ENCODE data around the gene PDIA5.
A peak's percentile ranks its signal among the peaks of the same experiment; 100 is the strongest.

The PDIA5 gene

GRCh38 chr3:123066896-123067688 lies at the start of gene PDIA5:
Gene PDIA5 (plus strand): TSS chr3:123067025. CDS start chr3:123067165, 140 bp downstream.
- peak; percentile 61 to 73 (median 69) for DNase-seq (ENCODE audit: low read depth in 3 of 3)

DNA sequence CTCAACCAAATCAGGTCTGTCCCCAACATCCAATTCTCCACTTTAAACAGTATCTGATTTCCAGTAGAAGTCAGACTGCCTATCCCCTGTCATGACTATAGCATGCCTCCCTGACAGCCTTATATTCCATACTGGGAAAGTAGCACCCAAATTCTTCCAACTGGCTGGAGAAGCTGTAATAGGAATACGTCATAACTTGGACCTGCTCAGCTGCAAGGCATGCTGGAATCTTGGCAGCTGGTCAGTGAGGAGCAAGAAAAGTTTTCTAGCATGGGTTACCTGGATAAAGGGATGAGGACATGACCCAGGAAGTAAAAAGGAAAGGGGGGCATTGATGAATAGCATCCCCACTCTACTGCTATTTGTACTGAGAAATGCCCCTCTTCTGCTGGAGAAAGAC lies 48.1 kb upstream of the PDIA5 start:
- no peak for DNase-seq (ENCODE audit: low read depth in 3 of 3)

DNA sequence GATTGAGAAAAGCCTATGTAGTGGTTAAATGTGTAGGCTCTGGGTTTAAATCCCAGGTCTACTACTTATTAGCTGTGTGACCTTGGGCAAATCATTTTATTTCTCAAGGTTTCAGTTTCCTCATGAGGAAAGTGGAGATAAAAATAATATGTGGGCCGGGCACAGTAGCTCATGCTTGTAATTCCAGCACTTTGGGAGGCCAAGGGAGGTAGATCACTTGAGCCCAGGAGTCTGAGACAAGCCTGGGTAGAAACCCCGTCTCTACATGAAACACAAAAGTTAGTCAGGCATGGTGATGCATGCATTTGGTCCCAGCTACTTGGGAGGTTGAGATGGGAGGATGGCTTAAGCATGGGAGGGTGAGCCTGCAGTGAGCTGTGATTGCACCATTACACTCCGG lies 47.7 kb upstream of the PDIA5 start:
- DNase-seq (ENCODE audit: low read depth in 3 of 3) = no peak

DNA sequence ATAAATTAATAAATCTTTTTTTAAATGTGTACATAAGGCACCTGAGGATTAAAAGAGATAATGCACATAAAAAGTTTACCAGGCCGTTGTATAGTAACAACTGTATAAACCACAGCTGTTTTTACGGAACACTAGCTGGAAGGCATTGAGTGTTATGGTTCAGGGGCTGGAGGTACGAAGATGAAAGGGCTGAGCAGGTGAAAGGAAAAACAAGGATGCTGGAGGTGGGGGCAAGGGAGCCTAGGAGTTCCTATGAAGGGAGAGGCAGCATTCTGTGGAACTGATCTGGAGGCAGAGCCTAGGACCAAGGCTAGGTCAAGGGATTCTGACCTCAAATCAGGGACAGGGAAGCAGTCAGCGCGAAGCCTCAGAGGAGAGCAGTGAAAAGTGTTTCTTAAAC lies 47.2 kb upstream of the PDIA5 start:
- DNase-seq (ENCODE audit: low read depth in 3 of 3) = no peak

DNA sequence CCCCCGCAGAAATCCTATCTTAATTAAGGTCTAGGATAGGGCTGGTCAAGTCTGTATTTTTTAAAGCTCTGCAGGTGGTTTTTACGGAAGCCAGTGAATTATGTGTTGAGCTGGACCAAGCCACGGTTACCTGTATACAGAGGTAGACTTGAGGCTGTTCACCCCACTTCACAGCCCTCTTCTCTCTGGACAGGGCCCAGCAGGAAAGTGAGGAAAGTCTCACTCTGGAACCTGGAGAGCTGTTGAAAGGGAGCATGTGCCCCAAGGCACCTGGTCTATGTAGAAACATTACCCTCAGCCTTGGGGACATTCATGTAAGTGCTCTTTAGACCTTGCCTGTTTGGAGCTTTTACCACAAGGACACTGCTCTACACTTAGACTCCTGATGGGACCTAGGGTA lies 46.1 kb upstream of the PDIA5 start:
- no peak for DNase-seq (ENCODE audit: low read depth in 3 of 3)

DNA sequence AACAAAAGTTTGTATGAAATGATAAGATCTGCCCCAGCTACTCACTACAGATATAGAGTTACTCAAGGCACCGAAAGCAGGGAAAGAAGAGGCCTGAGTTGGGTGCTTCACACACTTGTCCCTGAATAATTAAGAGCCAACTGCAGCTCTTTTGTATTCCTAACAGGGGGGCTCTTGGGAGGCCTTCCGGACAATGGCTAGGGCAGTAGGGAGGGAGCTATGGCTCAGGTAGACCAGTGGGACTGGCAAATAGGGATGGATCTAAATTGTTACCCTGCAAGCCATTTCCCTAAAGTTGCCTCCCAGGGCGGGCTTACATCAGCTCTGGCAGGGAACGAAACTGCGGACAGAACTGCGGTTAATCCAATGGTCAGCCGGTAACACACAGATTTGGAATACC lies 45.4 kb upstream of the PDIA5 start:
- DNase-seq (ENCODE audit: low read depth in 3 of 3) = no peak

GRCh38 chr3:123021996-123022510 lies 44.8 kb upstream of the PDIA5 start:
- DNase-seq (ENCODE audit: low read depth in 3 of 3) = no peak

GRCh38 chr3:123024056-123024455 lies 42.8 kb upstream of the PDIA5 start:
- no peak for DNase-seq (ENCODE audit: low read depth in 3 of 3)

GRCh38 chr3:123025642-123026521 lies 40.9 kb upstream of the PDIA5 start:
- no peak for DNase-seq (ENCODE audit: low read depth in 3 of 3)

DNA sequence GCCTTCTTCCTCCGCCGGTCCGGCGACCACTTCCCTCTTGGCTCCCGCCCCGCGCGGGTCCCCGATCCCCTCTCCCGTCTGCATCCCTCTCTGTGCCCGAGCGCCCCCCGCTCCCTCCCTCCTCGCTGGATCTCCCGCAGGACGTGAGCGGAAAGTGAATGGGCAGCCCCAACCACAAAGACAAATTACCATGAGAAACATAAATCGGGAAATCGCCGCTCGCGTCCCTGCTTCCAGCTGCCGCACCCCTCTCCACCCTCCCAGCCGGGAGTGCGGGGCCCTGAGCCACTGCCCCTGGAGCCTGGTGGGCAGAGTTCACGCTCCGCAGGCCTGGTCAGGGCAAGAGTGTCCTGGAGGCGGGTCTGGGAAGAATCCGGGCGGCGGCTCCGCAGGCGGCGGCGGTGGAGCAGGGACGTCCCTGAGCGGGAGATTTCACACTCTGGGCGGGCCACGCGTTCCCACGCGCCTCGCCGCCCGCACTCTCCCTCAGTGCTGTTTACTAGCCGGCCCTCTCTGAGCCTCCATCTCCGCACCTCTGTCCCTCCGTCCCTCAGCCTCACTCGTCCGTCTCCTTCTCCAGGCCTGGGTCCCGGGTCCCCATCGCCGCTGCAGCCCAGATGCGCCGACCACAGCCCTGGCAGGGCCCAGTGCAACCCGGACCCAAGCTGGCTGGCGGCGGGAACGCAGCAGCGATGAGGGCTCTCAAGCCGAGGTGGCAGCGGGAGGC lies 40.1 kb upstream of the PDIA5 start:
- DNase-seq (ENCODE audit: low read depth in 3 of 3) = peak in 1 of 3 donors; percentile 8

DNA sequence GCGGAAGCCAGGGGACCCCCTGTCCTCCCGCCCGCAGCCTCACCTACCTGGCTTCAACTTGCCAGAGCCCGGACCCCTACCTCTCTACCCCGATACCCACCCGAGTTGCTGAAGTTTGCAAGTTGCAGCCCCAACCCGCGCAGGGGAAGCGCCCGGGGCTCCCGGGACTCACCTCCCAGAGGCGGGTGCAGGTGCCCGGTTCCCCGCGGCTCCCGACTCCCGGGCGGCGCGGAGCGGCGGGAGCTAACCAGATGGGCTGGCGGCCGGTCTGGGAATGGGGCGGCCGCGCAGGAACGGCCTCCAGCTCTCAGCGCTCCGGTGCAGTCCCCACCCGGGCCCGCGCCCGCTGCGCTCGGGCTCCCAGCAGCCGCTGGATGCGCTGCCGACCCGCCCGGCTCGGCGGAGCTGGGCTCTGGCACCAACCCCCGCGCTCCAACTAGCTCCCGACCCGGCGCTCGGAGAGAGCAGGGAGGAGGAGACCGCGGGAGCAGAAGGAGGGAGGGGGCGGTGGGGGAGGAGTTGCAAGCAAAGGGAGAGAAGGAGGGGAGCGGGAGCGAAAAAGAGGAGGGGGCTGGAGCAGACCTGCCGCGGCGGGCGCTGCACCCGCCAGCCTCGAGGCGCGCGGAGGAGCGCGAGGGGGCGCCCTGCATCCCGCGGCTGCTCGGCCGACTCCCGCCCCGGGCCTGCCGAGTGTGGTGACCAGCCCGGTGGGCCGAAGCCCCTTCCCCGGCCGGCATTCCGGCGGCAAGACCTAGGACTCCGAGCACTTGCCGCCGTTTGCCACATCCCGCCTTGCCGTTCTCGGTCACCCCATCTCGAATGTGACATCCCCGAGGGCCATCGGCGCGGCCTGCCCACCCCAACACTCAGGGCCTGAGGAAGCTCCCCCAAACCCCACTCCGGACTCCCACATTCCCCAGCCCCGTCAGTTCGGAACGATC lies 39.3 kb upstream of the PDIA5 start, which contains the start of gene SEMA5B:
Gene SEMA5B, minus strand, starts transcription at position 472 of the 941 bp plus-strand sequence. CDS start 66,500 bp downstream, outside the sequence.
- peak in 1 of 3 donors; percentile 11 for DNase-seq (ENCODE audit: low read depth in 3 of 3)

- no peak for DNase-seq (ENCODE audit: low read depth in 3 of 3)
Measured at GRCh38 chr3:123028233-123028828, 38.5 kb upstream of the PDIA5 start.

DNA sequence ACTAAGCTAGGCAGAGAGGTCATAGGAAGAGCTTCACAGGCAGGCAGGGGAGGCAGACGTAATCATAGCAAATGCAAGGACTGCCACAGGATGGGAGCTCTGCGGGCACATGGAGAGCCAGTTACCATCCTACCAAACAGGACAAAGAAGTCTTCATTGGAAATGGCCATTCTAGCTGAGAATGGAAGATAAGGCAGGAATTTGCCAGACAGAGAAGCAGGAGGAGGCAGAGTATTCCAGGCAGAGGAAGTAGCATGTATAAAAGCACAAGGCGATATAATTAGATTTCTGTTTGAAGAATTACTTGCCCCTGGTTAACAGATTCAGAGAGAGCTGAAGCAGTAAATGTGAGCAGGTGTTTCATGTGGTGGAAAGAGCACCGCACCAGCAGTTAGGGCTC lies 35.8 kb upstream of the PDIA5 start:
- no peak for DNase-seq (ENCODE audit: low read depth in 3 of 3)

GRCh38 chr3:123032057-123032456 lies 34.8 kb upstream of the PDIA5 start:
- no peak for DNase-seq (ENCODE audit: low read depth in 3 of 3)

GRCh38 chr3:123034120-123034519 lies 32.7 kb upstream of the PDIA5 start:
- no peak for DNase-seq (ENCODE audit: low read depth in 3 of 3)

DNA sequence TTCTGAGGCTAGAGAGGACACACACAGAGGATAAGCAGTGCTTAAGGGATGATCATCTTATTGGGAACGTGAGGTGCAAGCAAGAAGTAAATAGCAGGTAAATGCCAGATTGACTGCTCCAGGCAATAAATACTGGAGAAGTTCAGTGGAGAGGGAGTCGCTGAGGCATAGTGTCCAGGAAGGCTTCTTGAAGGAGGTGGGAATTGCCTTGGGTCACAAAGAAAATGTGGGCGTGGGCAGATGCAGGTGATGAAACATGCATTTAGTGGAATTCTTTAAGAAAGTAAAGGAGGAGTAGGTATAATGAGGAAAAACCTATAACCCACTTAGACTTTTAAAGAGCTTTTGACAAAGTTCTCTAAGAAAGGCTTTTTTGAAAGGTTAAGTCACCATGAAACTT lies 31.8 kb upstream of the PDIA5 start:
- no peak for DNase-seq (ENCODE audit: low read depth in 3 of 3)

DNA sequence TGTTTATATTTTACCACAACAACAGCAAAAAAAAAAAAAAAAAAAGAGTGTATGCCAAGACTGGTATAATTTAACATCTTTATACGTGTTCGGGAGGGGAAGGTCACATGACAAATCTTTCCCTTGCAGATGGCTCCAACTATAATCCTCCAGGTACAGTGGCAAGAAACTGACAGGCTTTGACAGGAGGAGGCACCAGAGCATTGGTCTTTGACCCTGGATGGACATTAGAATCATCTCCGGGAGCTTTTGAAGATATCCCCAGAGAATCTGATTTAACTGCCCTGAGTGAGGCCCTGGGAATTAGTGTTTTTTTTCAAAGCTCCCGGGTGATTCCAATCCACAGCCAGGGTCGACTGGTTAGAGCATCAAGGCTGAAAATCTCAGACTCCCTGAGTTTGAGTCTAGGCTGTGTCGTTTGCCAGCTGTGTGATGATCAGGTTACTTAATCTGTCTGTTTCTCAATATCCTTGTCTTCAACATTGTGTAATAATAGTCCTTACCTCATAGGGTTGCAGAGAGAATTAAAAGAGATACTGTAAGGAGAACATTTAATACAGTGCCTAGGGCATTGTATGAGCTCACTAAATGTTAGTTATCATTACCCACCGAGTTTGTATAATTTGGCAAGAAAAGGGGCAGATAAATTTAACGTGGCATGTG lies 30.3 kb upstream of the PDIA5 start:
- no peak for DNase-seq (ENCODE audit: low read depth in 3 of 3)

DNA sequence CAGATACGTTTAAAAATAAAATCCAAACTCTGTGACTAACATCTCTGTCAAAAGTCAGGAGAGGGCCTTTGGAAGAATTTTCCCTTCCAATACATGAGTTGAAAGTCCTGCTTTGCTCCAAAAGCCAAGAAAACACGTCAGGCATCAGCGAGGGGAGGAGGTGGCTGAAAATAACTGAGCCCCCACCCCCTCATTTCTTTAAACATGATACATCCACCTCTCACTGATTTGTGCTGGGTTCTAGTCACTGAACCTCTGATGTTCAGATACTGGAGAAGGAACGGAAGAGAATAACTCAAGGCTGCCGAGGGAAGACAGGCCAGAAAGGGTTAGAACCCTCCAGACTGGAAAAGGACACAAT lies 29.8 kb upstream of the PDIA5 start:
- no peak for DNase-seq (ENCODE audit: low read depth in 3 of 3)

DNA sequence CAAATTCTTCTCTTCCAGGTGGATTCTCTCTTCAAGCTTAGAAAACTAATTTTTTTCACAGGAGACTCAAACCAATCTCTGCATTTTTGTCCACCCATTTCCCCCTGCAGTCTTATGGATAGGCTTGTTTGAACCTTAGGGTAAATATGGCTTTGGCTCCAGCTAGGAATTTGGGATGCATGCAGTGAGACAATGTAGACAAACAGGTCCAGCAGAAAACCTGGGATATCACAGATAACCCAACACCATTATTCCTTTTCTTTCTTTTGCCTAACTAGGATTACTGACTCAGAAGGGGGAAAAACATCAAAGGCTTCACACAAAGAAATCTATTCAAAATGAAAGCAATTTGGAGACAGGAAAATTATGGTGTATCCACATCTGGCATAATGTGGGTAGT lies 28.1 kb upstream of the PDIA5 start:
- DNase-seq (ENCODE audit: low read depth in 3 of 3) = no peak

- DNase-seq (ENCODE audit: low read depth in 3 of 3) = no peak
Measured at GRCh38 chr3:123039178-123039577, 27.6 kb upstream of the PDIA5 start.
